Activated CD8-positive, alpha-beta memory T cell treated with anti-CD3 and anti-CD28 coated beads for 24 hours (primary cell): Measurements from ENCODE around the gene TBCK.
"Not testable (repeated sequence)": the region's sequence is repeated elsewhere in the genome, so short reads cannot be mapped to it uniquely, and the experiment has no call there.

Experiments
- DNase-seq: peaks from one replicate; pipeline ENCODE4 v3.0.0-alpha.2; 2020

The TBCK gene

GRCh38 chr4:106208481-106209460, 107.2 kb downstream of the TBCK start:
- no peak for DNase-seq

GRCh38 chr4:106201373-106201772, 114.6 kb downstream of the TBCK start:
- DNase-seq: no peak

- DNase-seq: no peak
Measured at GRCh38 chr4:106195435-106195950, 120.5 kb downstream of the TBCK start.

GRCh38 chr4:106194801-106195200, 121.2 kb downstream of the TBCK start:
- no peak for DNase-seq

- no peak for DNase-seq
Measured at GRCh38 chr4:106192131-106192530, 123.9 kb downstream of the TBCK start.

GRCh38 chr4:106186201-106186600, 129.8 kb downstream of the TBCK start:
- DNase-seq: no peak

GRCh38 chr4:106183551-106183950, 132.5 kb downstream of the TBCK start:
- no peak for DNase-seq

- DNase-seq: no peak
Measured at GRCh38 chr4:106172861-106173260, 143.1 kb downstream of the TBCK start.

GRCh38 chr4:106165351-106166010, 150.5 kb downstream of the TBCK start:
- DNase-seq: no peak

GRCh38 chr4:106162278-106162677, 153.7 kb downstream of the TBCK start:
- DNase-seq: no peak

- DNase-seq: no peak
Measured at GRCh38 chr4:106160560-106160959, 155.4 kb downstream of the TBCK start.

GRCh38 chr4:106149911-106150310, 166.1 kb downstream of the TBCK start:
- DNase-seq: no peak

- no peak for DNase-seq
Measured at GRCh38 chr4:106149026-106149425, 167.0 kb downstream of the TBCK start.

- no peak for DNase-seq
Measured at GRCh38 chr4:106142616-106143127, 173.3 kb downstream of the TBCK start.

GRCh38 chr4:106140601-106141000, 175.4 kb downstream of the TBCK start:
- no peak for DNase-seq

GRCh38 chr4:106136777-106137331, 179.2 kb downstream of the TBCK start:
- no peak for DNase-seq

GRCh38 chr4:106132045-106132444, 184.0 kb downstream of the TBCK start:
- no peak for DNase-seq

- DNase-seq: no peak
Measured at GRCh38 chr4:106126062-106126461, 189.9 kb downstream of the TBCK start.

- not testable (repeated sequence) for DNase-seq
Measured at GRCh38 chr4:106119949-106120555, 196.0 kb downstream of the TBCK start.

- DNase-seq: no peak
Measured at GRCh38 chr4:106116025-106116424, 200.0 kb downstream of the TBCK start.

GRCh38 chr4:106114270-106114669, 201.7 kb downstream of the TBCK start:
- DNase-seq: no peak

- DNase-seq: not testable (repeated sequence)
Measured at GRCh38 chr4:106111778-106112469, 204.1 kb downstream of the TBCK start.
